ENCODE data around the gene ADAMTS17.

Gene ADAMTS17

GRCh38 chr15:100168787-100169186 lies 173.0 kb downstream of the ADAMTS17 start:
- Histone ChIP-seq H3K27me3 (ENCODE audit: control insufficient read depth in 1 of 2, insufficient read depth in 2 of 2, low read length in 2 of 2) (no peaks in the 10 kb centered on the region), H3K4me1 (ENCODE audit: control insufficient read depth, insufficient read depth, low read length) (peaks cover 46% of the 10 kb centered on the region), H3K9ac (ENCODE audit: low read length in 2 of 2) (no peak overlapping the region), H3K4me3 (ENCODE audit: low read length in 2 of 2) (no peak overlapping the region), H3K36me3 (ENCODE audit: control insufficient read depth in 2 of 2, insufficient read depth in 2 of 2, low read length in 2 of 2) (no peaks in the 10 kb centered on the region), H3K9me3 (ENCODE audit: control insufficient read depth in 2 of 2, low read length in 2 of 2) (peaks cover 7 to 14% of the 10 kb centered on the region in 2 donors), H3K27ac (ENCODE audit: low read length) (peak overlapping the region; percentile 67)

- H3K27ac ChIP-seq (ENCODE audit: low read length) = peak overlapping the region; percentile 67
- peaks cover 40% of the 10 kb centered on the region for H3K4me1 ChIP-seq (ENCODE audit: control insufficient read depth, insufficient read depth, low read length)
Observed at GRCh38 chr15:100167884-100168375, 173.8 kb downstream of the ADAMTS17 start.

GRCh38 chr15:100166313-100166712 lies 175.5 kb downstream of the ADAMTS17 start:
- Histone ChIP-seq H3K9ac (ENCODE audit: low read length in 2 of 2) (no peak overlapping the region), H3K27ac (ENCODE audit: low read length) (no peak overlapping the region), H3K9me3 (ENCODE audit: control insufficient read depth in 2 of 2, low read length in 2 of 2) (no peaks in the 10 kb centered on the region), H3K4me3 (ENCODE audit: low read length in 2 of 2) (no peak overlapping the region), H3K4me1 (ENCODE audit: control insufficient read depth, insufficient read depth, low read length) (peaks cover 40% of the 10 kb centered on the region), H3K36me3 (ENCODE audit: control insufficient read depth in 2 of 2, insufficient read depth in 2 of 2, low read length in 2 of 2) (no peaks in the 10 kb centered on the region), H3K27me3 (ENCODE audit: control insufficient read depth in 1 of 2, insufficient read depth in 2 of 2, low read length in 2 of 2) (no peaks in the 10 kb centered on the region)

More at GRCh38 chr15:100167884-100168375, 173.8 kb downstream of the ADAMTS17 start:
- peak overlapping the region in 1 of 2 donors; percentile 35 for H3K4me3 ChIP-seq (ENCODE audit: low read length in 2 of 2)
- no peaks in the 10 kb centered on the region for H3K27me3 ChIP-seq (ENCODE audit: control insufficient read depth in 1 of 2, insufficient read depth in 2 of 2, low read length in 2 of 2)
- no peaks in the 10 kb centered on the region for H3K36me3 ChIP-seq (ENCODE audit: control insufficient read depth in 2 of 2, insufficient read depth in 2 of 2, low read length in 2 of 2)
- H3K9me3 ChIP-seq (ENCODE audit: control insufficient read depth in 2 of 2, low read length in 2 of 2) = peaks cover 6 to 9% of the 10 kb centered on the region in 2 donors
- no peak overlapping the region for H3K9ac ChIP-seq (ENCODE audit: low read length in 2 of 2)

DNA sequence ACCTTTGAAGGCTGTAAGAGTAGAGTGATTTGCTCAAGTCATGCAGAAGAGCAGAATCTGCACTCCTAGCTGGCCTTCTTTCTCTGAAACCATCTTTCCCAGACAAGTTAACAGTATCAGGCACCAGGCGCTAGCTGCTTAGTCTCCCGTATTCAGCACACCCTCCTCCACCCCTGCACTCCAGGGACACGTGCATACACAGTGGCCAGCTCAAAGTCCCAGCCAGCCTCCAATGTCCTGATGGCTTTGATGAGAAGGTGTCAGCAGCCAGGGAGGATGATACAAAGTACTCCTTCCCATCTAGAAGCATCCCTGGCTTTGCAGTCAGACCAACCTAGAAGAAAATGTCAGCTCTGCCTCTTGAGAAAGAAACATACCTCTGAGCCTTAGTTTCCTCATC lies 177.8 kb downstream of the ADAMTS17 start:
- H3K36me3 ChIP-seq (ENCODE audit: control insufficient read depth in 2 of 2, insufficient read depth in 2 of 2, low read length in 2 of 2) = no peaks in the 10 kb centered on the region
- H3K9ac ChIP-seq (ENCODE audit: low read length in 2 of 2) = no peak overlapping the region
- no peak overlapping the region for H3K27ac ChIP-seq (ENCODE audit: low read length)
- peaks cover 20% of the 10 kb centered on the region for H3K4me1 ChIP-seq (ENCODE audit: control insufficient read depth, insufficient read depth, low read length)
- H3K4me3 ChIP-seq (ENCODE audit: low read length in 2 of 2) = no peak overlapping the region
- H3K9me3 ChIP-seq (ENCODE audit: control insufficient read depth in 2 of 2, low read length in 2 of 2) = no peaks in the 10 kb centered on the region
- H3K27me3 ChIP-seq (ENCODE audit: control insufficient read depth in 1 of 2, insufficient read depth in 2 of 2, low read length in 2 of 2) = no peaks in the 10 kb centered on the region

GRCh38 chr15:100160953-100161352 lies 180.8 kb downstream of the ADAMTS17 start:
- Histone ChIP-seq H3K27me3 (ENCODE audit: control insufficient read depth in 1 of 2, insufficient read depth in 2 of 2, low read length in 2 of 2) (no peaks in the 10 kb centered on the region), H3K4me1 (ENCODE audit: control insufficient read depth, insufficient read depth, low read length) (no peaks in the 10 kb centered on the region), H3K9ac (ENCODE audit: low read length in 2 of 2) (no peak overlapping the region)

GRCh38 chr15:100159436-100159835 lies 182.3 kb downstream of the ADAMTS17 start:
- no peak overlapping the region for H3K27ac ChIP-seq (ENCODE audit: low read length)
- H3K9ac ChIP-seq (ENCODE audit: low read length in 2 of 2) = no peak overlapping the region
- H3K4me3 ChIP-seq (ENCODE audit: low read length in 2 of 2) = no peak overlapping the region
- no peaks in the 10 kb centered on the region for H3K36me3 ChIP-seq (ENCODE audit: control insufficient read depth in 2 of 2, insufficient read depth in 2 of 2, low read length in 2 of 2)
- H3K4me1 ChIP-seq (ENCODE audit: control insufficient read depth, insufficient read depth, low read length) = no peaks in the 10 kb centered on the region
- H3K9me3 ChIP-seq (ENCODE audit: control insufficient read depth in 2 of 2, low read length in 2 of 2) = no peaks in the 10 kb centered on the region
- no peaks in the 10 kb centered on the region for H3K27me3 ChIP-seq (ENCODE audit: control insufficient read depth in 1 of 2, insufficient read depth in 2 of 2, low read length in 2 of 2)

More at GRCh38 chr15:100160953-100161352, 180.8 kb downstream of the ADAMTS17 start:
- H3K27ac ChIP-seq (ENCODE audit: low read length) = no peak overlapping the region
- H3K36me3 ChIP-seq (ENCODE audit: control insufficient read depth in 2 of 2, insufficient read depth in 2 of 2, low read length in 2 of 2) = no peaks in the 10 kb centered on the region
- H3K4me3 ChIP-seq (ENCODE audit: low read length in 2 of 2) = no peak overlapping the region
- no peaks in the 10 kb centered on the region for H3K9me3 ChIP-seq (ENCODE audit: control insufficient read depth in 2 of 2, low read length in 2 of 2)

GRCh38 chr15:100158356-100158755 lies 183.4 kb downstream of the ADAMTS17 start:
- Histone ChIP-seq H3K4me3 (ENCODE audit: low read length in 2 of 2) (no peak overlapping the region), H3K9me3 (ENCODE audit: control insufficient read depth in 2 of 2, low read length in 2 of 2) (no peaks in the 10 kb centered on the region), H3K27me3 (ENCODE audit: control insufficient read depth in 1 of 2, insufficient read depth in 2 of 2, low read length in 2 of 2) (no peaks in the 10 kb centered on the region), H3K27ac (ENCODE audit: low read length) (no peak overlapping the region), H3K9ac (ENCODE audit: low read length in 2 of 2) (no peak overlapping the region), H3K36me3 (ENCODE audit: control insufficient read depth in 2 of 2, insufficient read depth in 2 of 2, low read length in 2 of 2) (no peaks in the 10 kb centered on the region), H3K4me1 (ENCODE audit: control insufficient read depth, insufficient read depth, low read length) (no peaks in the 10 kb centered on the region)

DNA sequence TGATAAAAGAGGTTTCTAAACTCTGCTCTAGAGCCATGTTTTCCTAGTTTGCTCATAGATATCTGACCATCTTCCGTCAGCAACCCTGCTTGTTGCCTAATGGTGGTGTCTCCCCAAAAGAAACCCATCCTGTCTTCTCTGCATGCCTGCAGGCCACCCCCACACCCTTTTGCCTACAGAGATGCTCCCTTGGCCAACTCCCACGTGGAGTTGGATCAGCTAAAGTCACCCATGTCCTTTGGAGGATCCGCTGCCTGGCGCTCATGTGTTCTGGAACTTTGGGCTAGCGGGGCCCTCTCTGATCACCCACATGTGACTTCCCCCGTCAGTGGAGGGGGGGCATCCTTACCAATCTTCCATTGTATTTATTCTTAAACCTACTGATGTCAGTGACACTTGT lies 185.6 kb downstream of the ADAMTS17 start:
- no peaks in the 10 kb centered on the region for H3K4me1 ChIP-seq (ENCODE audit: control insufficient read depth, insufficient read depth, low read length)
- H3K9ac ChIP-seq (ENCODE audit: low read length in 2 of 2) = no peak overlapping the region
- H3K36me3 ChIP-seq (ENCODE audit: control insufficient read depth in 2 of 2, insufficient read depth in 2 of 2, low read length in 2 of 2) = no peaks in the 10 kb centered on the region
- H3K9me3 ChIP-seq (ENCODE audit: control insufficient read depth in 2 of 2, low read length in 2 of 2) = no peaks in the 10 kb centered on the region
- H3K27me3 ChIP-seq (ENCODE audit: control insufficient read depth in 1 of 2, insufficient read depth in 2 of 2, low read length in 2 of 2) = no peaks in the 10 kb centered on the region
- no peak overlapping the region for H3K4me3 ChIP-seq (ENCODE audit: low read length in 2 of 2)
- H3K27ac ChIP-seq (ENCODE audit: low read length) = no peak overlapping the region

DNA sequence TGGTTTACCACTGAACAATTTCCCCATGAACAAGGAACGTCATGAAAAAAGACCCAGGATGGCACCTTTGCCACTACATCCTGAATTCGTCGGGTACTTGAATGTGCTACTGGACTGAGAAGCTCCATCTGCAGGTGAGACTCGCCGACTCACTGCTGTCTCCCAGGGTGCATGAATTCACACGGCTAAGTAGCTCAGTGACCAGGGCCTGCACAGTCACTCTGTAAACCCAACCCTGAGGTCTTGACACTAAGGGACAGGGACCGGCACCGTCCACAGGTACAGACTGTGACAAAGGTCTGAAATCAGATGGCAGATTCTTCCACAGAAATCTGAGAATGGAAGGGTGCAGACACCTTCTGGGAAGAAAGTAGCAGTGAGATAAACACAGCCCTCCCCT lies 187.4 kb downstream of the ADAMTS17 start:
- H3K4me3 ChIP-seq (ENCODE audit: low read length in 2 of 2) = no peak overlapping the region
- H3K27ac ChIP-seq (ENCODE audit: low read length) = no peak overlapping the region
- no peaks in the 10 kb centered on the region for H3K27me3 ChIP-seq (ENCODE audit: control insufficient read depth in 1 of 2, insufficient read depth in 2 of 2, low read length in 2 of 2)
- no peaks in the 10 kb centered on the region for H3K4me1 ChIP-seq (ENCODE audit: control insufficient read depth, insufficient read depth, low read length)
- peaks cover 0 to 2% of the 10 kb centered on the region in 2 donors for H3K9me3 ChIP-seq (ENCODE audit: control insufficient read depth in 2 of 2, low read length in 2 of 2)
- no peak overlapping the region for H3K9ac ChIP-seq (ENCODE audit: low read length in 2 of 2)
- no peaks in the 10 kb centered on the region for H3K36me3 ChIP-seq (ENCODE audit: control insufficient read depth in 2 of 2, insufficient read depth in 2 of 2, low read length in 2 of 2)

GRCh38 chr15:100152463-100152862 lies 189.3 kb downstream of the ADAMTS17 start:
- Histone ChIP-seq H3K27me3 (ENCODE audit: control insufficient read depth in 1 of 2, insufficient read depth in 2 of 2, low read length in 2 of 2) (no peaks in the 10 kb centered on the region), H3K9me3 (ENCODE audit: control insufficient read depth in 2 of 2, low read length in 2 of 2) (peaks cover 5 to 10% of the 10 kb centered on the region in 2 donors), H3K4me3 (ENCODE audit: low read length in 2 of 2) (no peak overlapping the region), H3K36me3 (ENCODE audit: control insufficient read depth in 2 of 2, insufficient read depth in 2 of 2, low read length in 2 of 2) (no peaks in the 10 kb centered on the region), H3K4me1 (ENCODE audit: control insufficient read depth, insufficient read depth, low read length) (no peaks in the 10 kb centered on the region), H3K9ac (ENCODE audit: low read length in 2 of 2) (no peak overlapping the region), H3K27ac (ENCODE audit: low read length) (no peak overlapping the region)

GRCh38 chr15:100150906-100151305 lies 190.9 kb downstream of the ADAMTS17 start:
- no peak overlapping the region for H3K4me3 ChIP-seq (ENCODE audit: low read length in 2 of 2)
- H3K9ac ChIP-seq (ENCODE audit: low read length in 2 of 2) = no peak overlapping the region
- no peaks in the 10 kb centered on the region for H3K27me3 ChIP-seq (ENCODE audit: control insufficient read depth in 1 of 2, insufficient read depth in 2 of 2, low read length in 2 of 2)
- H3K9me3 ChIP-seq (ENCODE audit: control insufficient read depth in 2 of 2, low read length in 2 of 2) = peaks cover 8 to 10% of the 10 kb centered on the region in 2 donors
- no peaks in the 10 kb centered on the region for H3K4me1 ChIP-seq (ENCODE audit: control insufficient read depth, insufficient read depth, low read length)
- H3K36me3 ChIP-seq (ENCODE audit: control insufficient read depth in 2 of 2, insufficient read depth in 2 of 2, low read length in 2 of 2) = no peaks in the 10 kb centered on the region
- no peak overlapping the region for H3K27ac ChIP-seq (ENCODE audit: low read length)

Data from stomach smooth muscle (tissue), 2 donors.